Right atrium auricular region (tissue), 2 donors: ENCODE measurements around the gene CFAP73. TPM values are rescaled to one million over a fixed set of nuclear protein-coding genes. Genes with fewer than 3 reads are reported as not detected.

ENCODE experiments used
- DNase-seq: peaks from one replicate; pipeline ENCODE4 v3.0.0-alpha.2; 2019; ENCODE audit warnings: low spot score
- H3K27ac ChIP-seq, 2 donors: fragments of 200-600 bp; sonication (generic); 1 replicate in 1 of 2; 2 replicates in 1 of 2; pipeline ENCODE4 v1.5.1; 2016 to 2019
- H3K27me3 ChIP-seq, 2 donors: fragments of 200-600 bp; sonication (generic); one replicate each; pipeline versions ENCODE4 v1.5.1 to v1.6.0; 2017 to 2019
- H3K36me3 ChIP-seq: fragments of 200-600 bp; sonication (generic); one replicate; pipeline ENCODE4 v1.5.1; 2016
- H3K4me1 ChIP-seq, 2 donors: fragments of 200-600 bp; sonication (generic); one replicate each; pipeline versions ENCODE4 v1.5.1 to v1.6.0; 2017 to 2019
- H3K4me3 ChIP-seq, 2 donors: fragments of 200-600 bp; sonication (generic); 1 replicate in 1 of 2; 2 replicates in 1 of 2; pipeline ENCODE4 v1.5.1; 2017 to 2019; ENCODE audit warnings: mild to moderate bottlenecking in 1 of 2, moderate library complexity in 1 of 2
- H3K9me3 ChIP-seq, 2 donors: fragments of 200-600 bp; sonication (generic); one replicate each; pipeline ENCODE4 v1.5.1; 2019
- total RNA-seq, 2 donors: library from RNA; depleted of rRNA; stranded (reverse); fragments of >200 nt; gene quantifications; one replicate each; pipeline ENCODE4 v1.1.0, GENCODE V29; 2016
- TF ChIP-seq, protein P1 (sequence below), 2 donors: fragments of 200-600 bp; sonication (generic); IDR thresholded peaks; one replicate each; pipeline ENCODE4 v1.5.1; 2019; ENCODE audit warnings: antibody characterized with exemption in 2 of 2

The CFAP73 gene
- total RNA-seq, 2 donors from 2014 or later, result not detected

DNA sequence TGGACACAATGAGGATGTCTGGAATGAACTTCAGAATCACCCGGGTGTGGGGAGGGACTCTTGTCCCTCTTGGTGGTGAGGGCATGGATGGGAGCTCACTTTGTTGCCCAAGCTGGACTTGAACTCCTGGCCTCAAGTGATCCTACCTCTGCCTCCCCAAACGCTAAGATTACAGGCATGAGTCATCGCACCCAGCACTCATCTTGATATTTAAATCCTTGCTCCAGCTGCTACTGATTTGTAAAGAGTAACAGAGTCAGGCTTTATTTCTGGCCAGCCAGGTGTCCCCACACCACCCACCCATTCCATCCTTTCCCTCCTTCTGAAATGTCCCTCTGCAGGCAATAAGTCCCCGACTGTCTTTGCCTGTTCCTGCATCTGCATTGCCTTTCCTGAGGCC lies 30.8 kb downstream of the CFAP73 start:
- peaks cover 44% of the 10 kb centered on the region for H3K36me3 ChIP-seq
- TF ChIP-seq, protein P1, sequence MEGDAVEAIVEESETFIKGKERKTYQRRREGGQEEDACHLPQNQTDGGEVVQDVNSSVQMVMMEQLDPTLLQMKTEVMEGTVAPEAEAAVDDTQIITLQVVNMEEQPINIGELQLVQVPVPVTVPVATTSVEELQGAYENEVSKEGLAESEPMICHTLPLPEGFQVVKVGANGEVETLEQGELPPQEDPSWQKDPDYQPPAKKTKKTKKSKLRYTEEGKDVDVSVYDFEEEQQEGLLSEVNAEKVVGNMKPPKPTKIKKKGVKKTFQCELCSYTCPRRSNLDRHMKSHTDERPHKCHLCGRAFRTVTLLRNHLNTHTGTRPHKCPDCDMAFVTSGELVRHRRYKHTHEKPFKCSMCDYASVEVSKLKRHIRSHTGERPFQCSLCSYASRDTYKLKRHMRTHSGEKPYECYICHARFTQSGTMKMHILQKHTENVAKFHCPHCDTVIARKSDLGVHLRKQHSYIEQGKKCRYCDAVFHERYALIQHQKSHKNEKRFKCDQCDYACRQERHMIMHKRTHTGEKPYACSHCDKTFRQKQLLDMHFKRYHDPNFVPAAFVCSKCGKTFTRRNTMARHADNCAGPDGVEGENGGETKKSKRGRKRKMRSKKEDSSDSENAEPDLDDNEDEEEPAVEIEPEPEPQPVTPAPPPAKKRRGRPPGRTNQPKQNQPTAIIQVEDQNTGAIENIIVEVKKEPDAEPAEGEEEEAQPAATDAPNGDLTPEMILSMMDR (IDR thresholded peaks at IDR 0.05), result no peak
- no peak for DNase-seq

DNA sequence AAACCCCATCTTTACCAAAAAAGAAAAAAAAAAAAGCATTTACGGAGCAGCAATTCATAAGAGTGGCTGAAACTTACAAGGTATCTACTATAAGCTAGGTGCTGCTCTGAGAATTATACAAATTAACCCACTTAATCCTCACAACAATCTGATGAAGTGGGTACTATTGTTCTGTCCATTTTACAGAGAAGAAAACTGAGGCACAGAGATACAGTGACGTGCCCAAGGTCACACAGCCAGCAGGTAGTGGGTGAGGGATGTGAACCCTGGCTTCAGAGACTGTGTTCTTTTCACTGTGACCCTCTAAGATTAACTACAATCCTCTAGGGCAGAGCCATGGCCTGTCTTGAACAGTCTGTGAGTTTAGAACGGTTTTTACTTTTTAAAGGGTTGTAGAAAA lies 32.5 kb downstream of the CFAP73 start:
- TF ChIP-seq, protein P1 (IDR thresholded peaks at IDR 0.05), result no peak
- Histone ChIP-seq H3K9me3 (peaks cover 0 to 3% of the 10 kb centered on the region in 2 donors), H3K4me1 (peaks cover 0 to 25% of the 10 kb centered on the region in 2 donors), H3K27ac (no peak overlapping the region), H3K27me3 (no peaks in the 10 kb centered on the region), H3K4me3 (no peak overlapping the region), H3K36me3 (peaks cover 38% of the 10 kb centered on the region)
- no peak for DNase-seq

More for the DNA sequence above, 30.8 kb downstream of the CFAP73 start:
- H3K27ac ChIP-seq, result no peak overlapping the region
- H3K27me3 ChIP-seq, result no peaks in the 10 kb centered on the region
- H3K9me3 ChIP-seq, result peaks cover 0 to 3% of the 10 kb centered on the region in 2 donors
- peaks cover 0 to 13% of the 10 kb centered on the region in 2 donors for H3K4me1 ChIP-seq
- H3K4me3 ChIP-seq, result no peak overlapping the region

DNA sequence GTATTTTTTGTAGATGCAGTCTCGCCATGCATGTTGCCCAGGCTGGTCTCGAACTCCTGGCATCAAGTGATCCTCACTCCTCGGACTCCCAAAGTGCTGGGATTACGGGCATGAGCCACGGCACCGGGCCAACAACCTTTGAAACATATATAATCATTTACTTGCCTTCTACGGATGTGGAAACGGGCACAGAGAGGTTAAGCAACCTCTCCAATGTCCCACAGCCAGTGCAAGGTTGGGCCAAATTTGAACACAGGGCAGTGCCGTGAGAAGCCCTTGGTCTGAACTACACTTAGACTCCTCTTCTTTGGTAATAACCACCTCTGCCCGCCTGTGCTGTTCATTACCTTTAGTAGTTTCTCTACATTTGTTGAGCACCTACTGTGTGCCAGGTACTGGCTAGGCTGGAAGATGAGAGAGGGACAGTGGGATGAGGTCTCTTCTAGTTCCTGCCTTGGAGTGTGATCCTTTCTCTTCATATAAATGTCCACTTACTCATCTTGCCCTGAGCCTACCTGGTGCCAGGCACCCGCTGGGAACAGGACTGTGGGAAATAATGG lies 33.6 kb downstream of the CFAP73 start:
- no peak for DNase-seq
- no peak overlapping the region for H3K27ac ChIP-seq
- H3K4me3 ChIP-seq, result no peak overlapping the region
- H3K9me3 ChIP-seq, result no peaks in the 10 kb centered on the region
- no peaks in the 10 kb centered on the region for H3K27me3 ChIP-seq
- H3K36me3 ChIP-seq, result peaks cover 27% of the 10 kb centered on the region
- peaks cover 0 to 27% of the 10 kb centered on the region in 2 donors for H3K4me1 ChIP-seq
- TF ChIP-seq, protein P1 (IDR thresholded peaks at IDR 0.05), result no peak

DNA sequence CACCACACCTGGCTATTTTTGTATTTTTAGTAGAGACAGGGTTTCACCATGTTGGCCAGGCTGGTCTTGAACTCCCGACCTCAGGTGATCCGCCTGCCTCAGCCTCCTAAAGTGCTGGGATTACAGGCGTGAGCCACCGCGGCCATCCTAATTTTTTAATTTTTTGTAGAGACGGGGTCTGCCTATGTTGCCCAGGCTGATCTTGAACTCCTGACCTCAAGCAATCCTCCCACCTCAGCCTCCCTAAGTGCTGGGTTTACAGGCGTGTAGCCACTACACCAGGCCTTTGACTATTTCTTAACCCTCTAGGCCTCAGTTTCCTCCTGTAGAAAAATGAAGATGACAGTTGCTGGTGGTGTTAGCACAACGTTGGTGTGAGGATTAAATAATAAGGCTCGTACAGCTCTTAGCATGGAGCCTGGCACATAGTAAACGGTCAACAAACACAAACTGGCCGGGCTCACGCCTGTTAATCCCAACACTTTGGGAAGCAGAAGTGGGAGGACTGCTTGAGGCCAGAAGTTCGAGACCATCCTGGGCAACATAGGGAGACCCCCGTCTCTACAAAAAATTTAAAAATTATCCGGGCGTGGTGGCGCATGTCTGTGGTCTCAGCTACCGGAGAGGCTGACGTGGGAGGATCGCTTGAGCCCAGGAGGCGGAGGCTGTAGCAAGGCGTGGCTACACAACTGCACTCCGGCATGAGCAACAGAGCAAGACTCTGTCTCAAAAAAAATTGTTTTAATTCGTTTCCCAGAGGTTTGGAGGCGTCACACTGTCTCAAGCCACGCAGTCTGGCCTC lies 34.8 kb downstream of the CFAP73 start:
- TF ChIP-seq, protein P1 (IDR thresholded peaks at IDR 0.05), result no peak
- Histone ChIP-seq H3K27me3 (no peaks in the 10 kb centered on the region), H3K9me3 (no peaks in the 10 kb centered on the region), H3K4me3 (peak overlapping the region; percentile 98 to 100), H3K27ac (peak overlapping the region; percentile 91 to 98), H3K36me3 (peaks cover 15% of the 10 kb centered on the region), H3K4me1 (peaks cover 0 to 27% of the 10 kb centered on the region in 2 donors)
- DNase-seq, result no peak

DNA sequence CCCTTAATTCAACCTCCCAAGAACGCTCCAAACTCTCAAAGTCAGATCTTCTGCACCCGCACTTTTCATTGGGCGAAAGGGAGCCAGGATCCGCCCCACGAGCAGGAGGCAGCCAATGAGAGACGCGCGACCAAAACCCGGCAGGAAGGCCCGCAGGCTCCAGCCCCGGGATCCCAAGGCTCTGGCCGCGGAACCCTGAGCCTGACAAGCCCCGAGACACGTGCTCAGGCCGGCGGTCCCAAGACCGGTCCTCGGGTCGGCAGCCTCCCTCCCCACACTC lies 35.3 kb downstream of the CFAP73 start:
- TF ChIP-seq, protein P1 (IDR thresholded peaks at IDR 0.05), result no peak
- H3K4me3 ChIP-seq, result peak overlapping the region; percentile 98 to 100
- H3K27me3 ChIP-seq, result no peaks in the 10 kb centered on the region
- H3K4me1 ChIP-seq, result peaks cover 0 to 27% of the 10 kb centered on the region in 2 donors
- H3K36me3 ChIP-seq, result peaks cover 10% of the 10 kb centered on the region
- H3K27ac ChIP-seq, result peak overlapping the region; percentile 91 to 98
- peak; percentile 90 for DNase-seq
- H3K9me3 ChIP-seq, result no peaks in the 10 kb centered on the region
